ENCODE results near the gene STH.

DNA sequence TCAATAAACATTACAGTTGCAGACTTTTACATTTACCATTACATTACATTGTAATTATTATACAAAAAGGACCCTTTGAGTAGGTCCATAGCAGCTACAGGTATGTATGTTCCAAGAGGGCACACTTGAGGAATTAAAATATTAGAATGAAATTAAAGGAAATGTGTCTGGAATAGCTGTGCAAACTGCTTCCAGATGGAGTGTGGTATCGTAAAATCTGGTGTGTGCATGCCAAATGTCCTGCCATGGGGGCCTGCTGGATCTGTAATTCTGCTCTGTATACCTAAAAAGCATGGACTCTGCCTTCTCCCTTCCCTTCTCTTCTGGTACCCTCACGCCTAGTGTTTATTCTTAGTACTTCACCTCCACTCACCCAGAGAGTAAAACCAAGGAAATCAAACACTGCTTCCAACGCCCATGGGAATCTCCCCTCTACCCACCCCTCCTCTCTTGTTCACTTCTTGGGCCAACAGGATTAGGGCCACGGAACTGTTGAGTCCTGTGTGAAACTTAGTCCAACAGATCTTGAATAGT lies 38.7 kb downstream of the STH start:
- no peak for TF ChIP-seq POLR2A (IDR thresholded peaks at IDR 0.05)
- TF ChIP-seq, protein P1, sequence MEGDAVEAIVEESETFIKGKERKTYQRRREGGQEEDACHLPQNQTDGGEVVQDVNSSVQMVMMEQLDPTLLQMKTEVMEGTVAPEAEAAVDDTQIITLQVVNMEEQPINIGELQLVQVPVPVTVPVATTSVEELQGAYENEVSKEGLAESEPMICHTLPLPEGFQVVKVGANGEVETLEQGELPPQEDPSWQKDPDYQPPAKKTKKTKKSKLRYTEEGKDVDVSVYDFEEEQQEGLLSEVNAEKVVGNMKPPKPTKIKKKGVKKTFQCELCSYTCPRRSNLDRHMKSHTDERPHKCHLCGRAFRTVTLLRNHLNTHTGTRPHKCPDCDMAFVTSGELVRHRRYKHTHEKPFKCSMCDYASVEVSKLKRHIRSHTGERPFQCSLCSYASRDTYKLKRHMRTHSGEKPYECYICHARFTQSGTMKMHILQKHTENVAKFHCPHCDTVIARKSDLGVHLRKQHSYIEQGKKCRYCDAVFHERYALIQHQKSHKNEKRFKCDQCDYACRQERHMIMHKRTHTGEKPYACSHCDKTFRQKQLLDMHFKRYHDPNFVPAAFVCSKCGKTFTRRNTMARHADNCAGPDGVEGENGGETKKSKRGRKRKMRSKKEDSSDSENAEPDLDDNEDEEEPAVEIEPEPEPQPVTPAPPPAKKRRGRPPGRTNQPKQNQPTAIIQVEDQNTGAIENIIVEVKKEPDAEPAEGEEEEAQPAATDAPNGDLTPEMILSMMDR (IDR thresholded peaks at IDR 0.05), result no peak

Measured in body of pancreas (tissue), 4 donors.